Germinal center (tissue), 1 donor: ENCODE results near the gene NSG1.
"Not testable (repeated sequence)": the region's sequence is repeated elsewhere in the genome, so short reads cannot be mapped to it uniquely, and the experiment has no call there.

Experiments
- DNase-seq: peaks from one replicate; pipeline ENCODE4 v3.0.0; 2012; ENCODE audit warnings: mixed read lengths, low spot score

NSG1 gene

DNA sequence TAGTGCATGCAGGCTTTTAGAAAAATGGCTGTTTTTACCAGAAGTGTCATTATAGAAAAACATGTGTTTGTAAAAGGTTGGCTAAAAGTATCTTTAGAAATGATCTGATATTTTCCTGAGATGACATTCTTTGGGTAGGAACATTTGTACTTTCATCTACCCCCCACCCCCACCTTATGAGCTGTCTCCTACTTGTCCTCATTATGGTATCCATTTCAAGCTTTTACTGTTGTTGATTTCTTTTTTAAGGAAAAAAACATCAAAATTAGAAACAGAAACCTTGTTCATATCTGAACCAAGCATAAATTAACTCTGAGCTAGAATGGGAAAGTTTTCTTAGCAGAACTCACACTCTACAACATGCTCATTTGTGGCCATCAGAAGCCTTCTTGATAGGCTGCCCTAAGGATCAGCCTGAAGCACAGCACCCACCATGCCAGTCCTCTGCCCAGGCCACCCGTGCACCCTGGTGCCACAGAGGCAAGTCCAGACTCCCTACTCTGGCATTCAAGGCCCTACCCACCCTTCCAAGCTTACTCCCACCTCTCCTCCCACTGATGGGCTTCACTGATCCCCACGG is 49.4 kb downstream of the NSG1 start:
- no peak for DNase-seq

- DNase-seq: no peak
Observed at GRCh38 chr4:4437798-4438470, 51.0 kb downstream of the NSG1 start.

GRCh38 chr4:4438891-4439290 is 52.0 kb downstream of the NSG1 start:
- no peak for DNase-seq

- DNase-seq: no peak
Observed at GRCh38 chr4:4439782-4440181, 52.9 kb downstream of the NSG1 start.

GRCh38 chr4:4440333-4441061 is 53.6 kb downstream of the NSG1 start:
- no peak for DNase-seq

GRCh38 chr4:4443821-4444220 is 56.9 kb downstream of the NSG1 start:
- DNase-seq: no peak

DNA sequence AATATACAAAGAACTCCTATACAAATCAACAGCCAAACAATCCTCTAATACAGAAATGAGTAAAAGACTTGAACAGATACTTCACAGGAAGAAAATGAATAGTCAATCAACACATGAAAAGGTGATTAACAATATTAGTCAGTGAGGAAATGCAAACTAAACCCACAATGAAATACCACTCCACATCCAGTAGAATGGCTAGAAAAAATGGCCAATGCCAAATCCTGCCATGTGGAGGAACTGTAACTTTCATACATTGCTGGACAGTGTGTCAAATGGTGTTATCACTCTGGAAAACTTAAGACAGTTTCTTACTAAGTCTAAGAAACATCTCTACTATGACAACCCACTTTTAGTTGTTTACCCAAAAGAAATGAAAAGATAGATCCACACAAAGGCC is 59.5 kb downstream of the NSG1 start:
- no peak for DNase-seq

GRCh38 chr4:4455210-4455865 is 68.4 kb downstream of the NSG1 start:
- DNase-seq: peak; percentile 64

GRCh38 chr4:4456351-4456750 is 69.4 kb downstream of the NSG1 start:
- no peak for DNase-seq

DNA sequence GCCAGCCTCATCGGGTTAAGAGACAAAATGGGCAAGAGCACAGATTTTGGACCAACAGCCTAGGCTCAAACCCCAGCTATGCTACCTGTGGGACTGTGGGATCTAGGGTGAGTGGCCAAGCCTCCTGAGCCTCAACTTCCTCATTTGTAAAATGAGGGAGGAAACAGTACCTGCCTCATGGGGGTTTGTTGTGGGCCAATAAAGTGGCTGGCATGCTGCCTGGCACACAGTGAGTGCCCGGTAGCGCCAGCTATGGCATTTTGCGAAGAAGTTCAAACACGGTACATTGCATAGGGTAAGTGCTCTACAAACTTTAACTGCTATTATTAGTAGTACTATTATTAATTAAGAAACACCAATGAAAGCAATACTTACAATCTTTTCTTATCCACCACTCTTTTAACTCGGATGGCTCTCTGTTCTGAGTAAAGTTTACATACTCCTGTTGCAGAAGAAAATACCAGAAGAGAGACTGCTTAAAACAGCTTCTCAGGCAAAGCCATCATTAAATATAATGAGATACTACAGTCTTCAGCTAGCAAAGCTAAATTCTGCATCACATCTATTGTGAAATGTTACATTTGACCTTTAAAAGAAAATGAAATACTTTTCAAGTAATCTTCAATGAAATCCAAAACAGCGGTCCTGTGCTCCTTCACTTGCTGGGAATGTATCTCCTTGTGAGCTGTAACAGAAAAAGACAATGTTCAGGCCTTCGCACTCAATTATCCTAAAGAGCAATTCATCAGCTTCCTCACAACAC is 70.1 kb downstream of the NSG1 start:
- no peak for DNase-seq

DNA sequence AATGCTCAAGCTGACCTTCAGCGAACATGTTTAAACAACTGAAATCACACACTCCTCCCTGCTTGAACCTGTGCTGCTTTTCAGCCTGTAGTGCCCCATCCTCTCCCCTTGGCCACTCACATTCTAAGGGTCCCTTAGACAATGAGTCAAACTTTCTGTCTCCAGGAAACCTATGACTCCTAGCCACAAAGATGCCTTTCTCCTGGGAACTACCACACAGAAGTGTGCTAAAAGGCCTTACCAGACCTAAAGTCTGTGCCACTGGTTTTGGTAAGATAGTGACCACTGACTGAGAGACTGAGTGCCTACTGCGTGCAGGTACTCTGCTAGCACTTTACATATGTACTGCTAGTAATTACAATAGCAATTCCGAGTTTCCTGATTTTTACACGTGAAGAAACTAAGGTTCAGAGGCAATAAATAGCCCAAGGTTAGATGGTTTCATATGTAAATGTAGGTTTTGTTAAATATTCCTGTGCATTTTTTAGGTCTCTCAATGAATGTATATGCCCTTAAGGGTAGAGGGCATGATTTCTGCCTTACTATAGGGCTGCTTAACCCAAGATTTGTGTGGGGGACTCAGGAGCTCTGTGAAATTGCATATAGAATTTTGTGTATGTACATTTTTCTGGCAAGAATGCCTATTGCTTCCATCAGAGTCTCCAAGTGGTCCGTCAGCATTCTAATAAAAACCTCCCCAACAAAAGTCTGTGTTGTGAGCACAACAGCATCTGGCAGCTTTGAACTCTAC is 71.1 kb downstream of the NSG1 start:
- DNase-seq: no peak

DNA sequence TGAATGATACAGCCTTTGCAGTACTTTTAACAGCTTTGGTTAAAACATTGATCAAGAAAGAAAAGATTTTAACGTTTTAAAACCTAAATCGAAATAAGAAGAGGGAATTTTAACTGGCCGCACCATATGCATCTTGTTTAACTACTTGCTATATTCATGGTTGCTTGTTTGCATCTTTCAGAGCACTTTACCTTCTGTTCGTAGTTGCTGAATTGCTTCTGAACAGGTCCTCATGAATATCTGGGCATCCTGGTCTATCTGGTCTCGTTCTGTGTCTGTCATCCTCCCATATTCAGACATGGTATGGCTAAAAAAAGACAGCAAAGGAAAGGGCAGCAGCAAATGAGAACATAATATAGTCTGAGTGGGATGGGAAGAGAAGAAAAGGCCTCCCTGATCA is 72.3 kb downstream of the NSG1 start:
- no peak for DNase-seq

DNA sequence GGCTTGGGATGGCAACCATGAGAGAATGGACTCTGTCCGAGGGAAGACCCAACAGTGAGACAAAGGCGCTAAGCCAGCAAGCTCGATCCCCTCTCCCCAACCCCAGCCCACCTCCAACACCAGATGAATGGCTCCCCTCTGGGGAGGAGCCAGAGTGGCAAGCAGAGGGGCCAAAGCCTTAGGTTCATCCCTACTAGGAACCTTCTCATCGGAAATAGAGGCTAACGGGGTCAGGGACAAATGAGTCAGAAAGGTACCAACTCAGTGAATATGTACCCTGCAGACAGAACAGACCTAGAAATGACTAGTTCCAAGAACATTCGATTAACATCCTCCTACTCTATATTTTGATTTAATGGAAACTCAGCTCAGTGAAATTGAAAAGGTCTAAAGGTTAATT is 73.9 kb downstream of the NSG1 start:
- no peak for DNase-seq

- DNase-seq: no peak
Observed at GRCh38 chr4:4461178-4461577, 74.3 kb downstream of the NSG1 start.

- DNase-seq: no peak
Observed at GRCh38 chr4:4461850-4462249, 74.9 kb downstream of the NSG1 start.

- DNase-seq: no peak
Observed at GRCh38 chr4:4462970-4463369, 76.1 kb downstream of the NSG1 start.

DNA sequence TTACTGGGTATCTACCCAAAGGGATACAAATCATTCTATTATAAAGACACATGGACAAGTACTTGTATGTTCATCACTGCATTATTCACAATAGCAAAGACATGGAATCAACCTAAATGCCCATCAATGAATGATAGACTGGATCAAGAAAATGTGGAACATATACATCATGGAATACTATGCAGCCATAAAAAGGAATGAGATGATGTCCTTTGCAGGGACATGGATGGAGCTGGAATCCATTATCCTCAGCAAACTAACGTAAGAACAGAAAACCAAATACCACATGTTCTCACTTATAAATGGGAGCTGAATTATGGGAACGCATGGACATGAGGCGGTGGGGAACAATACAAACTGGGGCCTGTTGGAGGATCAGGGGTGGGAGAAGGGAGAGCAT is 78.3 kb downstream of the NSG1 start:
- DNase-seq: not testable (repeated sequence)
